GM12878 (cell line): ENCODE data around the gene HPS5.

Experiments
- ATF7 ChIP-seq: fragments of 450-650 bp; IDR thresholded peaks from 2 replicates; pipeline ENCODE4 v1.6.1; 2016; ENCODE audit warnings: low read depth, mild to moderate bottlenecking
- SMC3 ChIP-seq: IDR thresholded peaks from 2 replicates; pipeline ENCODE4 v1.6.1; 2011; ENCODE audit warnings: low read length, improper control_type of control experiment, borderline replicate concordance
- TF ChIP-seq, protein P1 (sequence below): IDR thresholded peaks from 2 replicates; pipeline ENCODE4 v1.6.1; 2011; ENCODE audit warnings: borderline replicate concordance, low read depth, mild to moderate bottlenecking, moderate library complexity, mixed read lengths, low read length; ENCODE audit not compliant: insufficient read depth; ENCODE audit errors: extremely low read length
- TF ChIP-seq, protein P2 (sequence below): IDR thresholded peaks from 2 replicates; pipeline ENCODE4 v1.6.1; 2011; ENCODE audit warnings: mild to moderate bottlenecking, low read depth, low read length, moderate library complexity; ENCODE audit not compliant: insufficient replicate concordance

DNA sequence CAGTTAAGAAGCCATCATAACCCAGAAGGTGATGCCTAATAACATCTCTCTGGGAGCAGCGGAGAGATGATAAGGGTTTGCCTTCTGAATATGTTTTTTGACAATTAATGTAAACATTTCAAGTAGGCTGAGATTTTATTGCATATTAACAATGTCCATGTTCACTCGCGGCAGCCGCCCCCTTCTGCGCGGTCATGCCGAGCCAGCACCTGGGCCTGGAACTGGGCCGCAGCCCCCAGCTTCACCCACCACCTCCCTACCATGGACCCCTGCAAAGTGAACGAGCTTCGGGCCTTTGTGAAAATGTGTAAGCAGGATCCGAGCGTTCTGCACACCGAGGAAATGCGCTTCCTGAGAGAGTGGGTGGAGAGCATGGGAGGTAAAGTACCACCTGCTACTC, 60.2 kb downstream of the HPS5 start:
- no peak for TF ChIP-seq ATF7
- TF ChIP-seq, protein P1, sequence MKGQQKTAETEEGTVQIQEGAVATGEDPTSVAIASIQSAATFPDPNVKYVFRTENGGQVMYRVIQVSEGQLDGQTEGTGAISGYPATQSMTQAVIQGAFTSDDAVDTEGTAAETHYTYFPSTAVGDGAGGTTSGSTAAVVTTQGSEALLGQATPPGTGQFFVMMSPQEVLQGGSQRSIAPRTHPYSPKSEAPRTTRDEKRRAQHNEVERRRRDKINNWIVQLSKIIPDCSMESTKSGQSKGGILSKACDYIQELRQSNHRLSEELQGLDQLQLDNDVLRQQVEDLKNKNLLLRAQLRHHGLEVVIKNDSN, result no peak
- TF ChIP-seq, protein P2, sequence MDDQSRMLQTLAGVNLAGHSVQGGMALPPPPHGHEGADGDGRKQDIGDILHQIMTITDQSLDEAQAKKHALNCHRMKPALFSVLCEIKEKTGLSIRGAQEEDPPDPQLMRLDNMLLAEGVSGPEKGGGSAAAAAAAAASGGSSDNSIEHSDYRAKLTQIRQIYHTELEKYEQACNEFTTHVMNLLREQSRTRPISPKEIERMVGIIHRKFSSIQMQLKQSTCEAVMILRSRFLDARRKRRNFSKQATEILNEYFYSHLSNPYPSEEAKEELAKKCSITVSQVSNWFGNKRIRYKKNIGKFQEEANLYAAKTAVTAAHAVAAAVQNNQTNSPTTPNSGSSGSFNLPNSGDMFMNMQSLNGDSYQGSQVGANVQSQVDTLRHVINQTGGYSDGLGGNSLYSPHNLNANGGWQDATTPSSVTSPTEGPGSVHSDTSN, result no peak
- no peak for TF ChIP-seq SMC3
